ENCODE results near the gene S100Z.
"Not testable (repeated sequence)": the region's sequence is repeated elsewhere in the genome, so short reads cannot be mapped to it uniquely, and the experiment has no call there.

Gene S100Z

DNA sequence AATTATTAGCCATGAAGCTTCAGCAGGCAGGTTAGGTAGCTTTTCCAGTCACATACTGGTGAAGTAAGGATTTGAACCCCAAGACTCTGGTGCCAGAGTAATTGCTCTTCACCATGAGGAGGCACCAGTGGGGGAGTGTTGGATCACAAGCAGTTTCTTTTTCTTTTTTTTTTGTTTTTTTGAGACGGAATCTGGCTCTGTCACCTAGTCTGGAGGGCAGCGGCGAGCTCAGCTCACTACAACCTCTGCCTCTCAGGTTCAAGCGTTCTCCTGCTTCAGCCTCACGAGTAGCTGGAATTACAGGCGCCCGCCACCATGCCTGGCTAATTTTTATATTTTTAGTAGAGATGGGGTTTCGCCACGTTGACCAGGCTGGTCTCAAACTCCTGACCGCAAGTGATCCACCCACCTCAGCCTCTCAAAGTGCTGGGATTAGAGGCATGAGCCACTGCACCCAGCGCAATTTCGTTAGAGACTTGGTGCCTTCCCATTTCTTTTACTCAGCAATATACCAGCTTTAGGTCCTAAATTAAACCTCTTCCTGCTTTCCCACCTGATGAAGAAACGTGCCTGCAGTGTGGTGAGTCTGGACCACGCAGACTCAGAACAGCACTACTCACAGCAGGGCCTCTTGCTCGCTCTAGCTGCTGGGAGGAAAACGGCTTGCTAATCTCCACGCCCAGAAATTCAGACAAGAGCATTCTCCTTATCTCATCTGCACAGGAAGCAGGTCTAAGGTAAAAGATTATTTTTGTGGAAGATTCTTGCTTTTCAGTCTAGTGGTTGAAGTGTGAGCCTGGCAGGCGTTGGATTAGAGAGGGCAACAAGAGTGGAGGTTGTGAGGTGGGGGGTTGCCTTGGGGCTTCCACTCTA lies at the start of gene S100Z:
Gene S100Z (plus strand): TSS at position 596 of the 873 bp plus-strand sequence. CDS start 25,346 bp downstream, outside the sequence.
- peak; percentile 21 for DNase-seq

- no peak for DNase-seq
These were observed 49.2 kb upstream of the S100Z start for GRCh38 chr5:76800579-76800978.

DNA sequence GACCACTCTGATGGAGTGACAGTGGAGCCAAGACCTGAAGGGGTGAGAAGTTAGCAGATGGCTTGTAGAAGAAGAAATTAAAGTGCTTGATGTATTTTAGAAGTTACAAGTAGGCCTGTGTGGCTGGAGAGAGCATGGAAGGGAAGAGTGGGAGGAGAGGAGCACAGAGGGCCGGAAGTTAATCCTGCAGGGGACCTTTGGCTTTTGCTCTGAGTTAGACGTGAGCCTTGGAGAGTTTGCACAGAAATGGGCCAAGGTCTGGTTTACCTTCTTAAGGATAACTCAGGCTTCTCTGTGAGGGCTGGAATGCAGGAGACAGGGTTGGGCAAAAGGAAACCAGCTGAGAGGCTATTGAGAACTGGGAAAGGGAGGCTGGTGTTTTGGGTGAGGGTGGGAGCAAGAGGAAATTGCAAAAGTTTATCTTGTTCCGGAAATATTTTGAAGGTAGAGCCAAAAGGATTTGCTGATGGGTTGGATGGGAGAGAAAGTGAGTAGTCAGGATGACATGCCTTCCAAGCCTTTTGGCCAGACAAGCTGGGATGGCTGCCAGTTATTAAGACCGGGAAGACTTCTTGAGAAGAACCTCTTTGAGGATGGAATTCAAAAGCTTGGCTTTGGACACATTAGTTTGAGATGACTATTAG lies 48.5 kb upstream of the S100Z start:
- DNase-seq = no peak

DNA sequence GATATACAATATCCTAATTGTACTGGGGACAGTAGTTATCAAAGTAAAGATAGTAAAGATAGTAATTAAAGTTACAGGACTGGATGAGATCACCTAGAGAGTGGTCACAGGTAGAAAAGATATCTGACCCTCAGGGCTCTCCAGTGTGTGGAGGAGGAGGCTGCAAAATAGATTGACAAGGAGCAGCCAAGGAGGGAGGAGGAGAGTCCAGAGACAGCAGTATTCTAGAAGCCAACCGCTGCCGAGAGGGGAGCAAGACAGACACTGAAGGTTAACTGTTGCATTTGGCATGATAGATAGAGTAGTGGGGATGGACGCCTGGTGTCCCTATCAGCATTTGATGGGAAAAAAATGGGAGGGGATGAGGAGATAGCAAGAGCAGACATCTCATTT lies 48.0 kb upstream of the S100Z start:
- no peak for DNase-seq

GRCh38 chr5:76804266-76804665 lies 45.5 kb upstream of the S100Z start:
- DNase-seq = no peak

- DNase-seq = no peak
These were observed 43.9 kb upstream of the S100Z start for GRCh38 chr5:76805821-76806505.

- no peak for DNase-seq
These were observed 42.5 kb upstream of the S100Z start for GRCh38 chr5:76807296-76807695.

- DNase-seq = no peak
These were observed 41.6 kb upstream of the S100Z start for GRCh38 chr5:76808141-76808691.

DNA sequence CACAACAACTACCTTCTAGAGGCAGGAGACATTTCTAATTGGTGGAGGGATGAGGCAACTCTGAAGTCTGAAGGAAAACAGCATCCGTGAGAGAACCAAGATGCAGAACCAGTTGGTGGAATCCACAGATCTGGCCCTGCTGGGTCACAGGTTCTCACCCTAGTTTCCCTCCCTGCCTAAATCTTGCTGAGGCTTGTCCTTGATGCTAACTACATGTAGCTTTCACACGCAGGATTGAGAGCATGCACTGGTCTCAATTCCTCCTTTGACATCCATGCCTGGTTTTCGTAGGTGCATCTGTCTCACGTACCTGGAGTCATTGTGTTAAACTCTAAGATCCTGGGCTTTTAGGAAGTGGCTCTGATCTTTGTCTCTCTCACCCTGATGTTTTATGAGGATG lies 40.7 kb upstream of the S100Z start:
- DNase-seq = no peak

DNA sequence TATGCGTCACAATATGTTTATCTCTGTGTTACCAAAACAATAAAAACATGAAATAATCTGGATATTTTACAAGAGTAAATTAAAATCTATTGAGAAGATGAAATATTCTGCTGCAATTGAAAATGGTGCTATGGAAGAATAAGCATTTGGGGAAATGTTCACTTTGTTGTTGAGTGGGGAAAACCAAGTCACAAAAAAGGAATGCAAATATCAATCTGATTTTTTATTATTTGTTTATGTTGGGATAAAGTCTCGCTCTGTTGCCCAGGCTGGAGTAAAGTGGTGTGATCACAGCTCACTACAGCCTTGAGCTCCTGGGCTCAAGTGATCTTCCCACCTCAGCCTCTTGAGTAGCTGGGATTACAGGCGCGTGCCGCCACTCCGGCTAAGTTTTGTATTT lies 39.6 kb upstream of the S100Z start:
- DNase-seq = no peak

DNA sequence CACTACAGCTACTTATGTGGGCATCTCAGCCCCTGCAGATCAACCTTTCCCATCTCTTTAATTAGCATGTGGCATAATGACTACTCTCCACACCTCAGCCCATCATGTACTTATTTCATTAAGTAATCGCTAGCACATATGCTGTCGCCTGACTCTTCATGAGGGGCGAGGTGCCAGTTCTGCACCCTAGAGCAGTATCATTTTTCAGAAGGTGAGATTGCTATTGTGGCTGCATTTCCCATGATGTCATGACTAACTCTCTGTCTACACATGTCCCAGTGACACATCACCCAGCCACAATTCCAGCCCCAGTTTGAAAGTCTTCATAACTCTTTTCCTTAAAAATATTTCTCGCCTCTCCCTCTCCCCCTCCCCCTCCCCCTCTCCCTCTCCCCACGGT lies 38.6 kb upstream of the S100Z start:
- DNase-seq = no peak

GRCh38 chr5:76812209-76812608 lies 37.6 kb upstream of the S100Z start:
- not testable (repeated sequence) for DNase-seq

DNA sequence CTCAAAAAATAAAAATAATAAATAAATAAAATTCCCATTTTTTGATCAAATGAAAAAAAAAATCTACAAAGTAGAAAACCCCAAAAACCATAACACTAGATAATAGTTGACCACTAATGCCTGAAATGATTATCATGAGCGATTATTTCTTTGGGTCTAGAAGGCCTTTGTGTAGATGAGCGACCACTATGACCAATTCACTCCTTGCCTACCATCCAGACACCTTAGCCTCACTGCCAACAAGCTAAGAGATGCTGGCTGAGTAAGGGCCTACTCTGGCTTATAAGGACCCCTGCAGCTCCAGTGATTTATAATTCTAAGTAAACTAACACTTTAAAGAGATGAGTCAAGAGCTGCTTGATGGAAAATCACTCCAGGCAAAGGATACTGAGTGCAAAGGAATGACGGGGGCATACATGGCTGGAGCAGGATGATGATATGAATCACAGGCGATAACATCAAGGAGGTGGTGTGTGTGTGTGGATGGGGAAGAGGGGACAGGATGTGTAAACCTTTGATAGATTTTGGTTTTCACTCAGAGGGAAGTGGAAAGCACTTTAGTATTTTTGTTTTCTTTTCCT lies 35.7 kb upstream of the S100Z start:
- DNase-seq = no peak

DNA sequence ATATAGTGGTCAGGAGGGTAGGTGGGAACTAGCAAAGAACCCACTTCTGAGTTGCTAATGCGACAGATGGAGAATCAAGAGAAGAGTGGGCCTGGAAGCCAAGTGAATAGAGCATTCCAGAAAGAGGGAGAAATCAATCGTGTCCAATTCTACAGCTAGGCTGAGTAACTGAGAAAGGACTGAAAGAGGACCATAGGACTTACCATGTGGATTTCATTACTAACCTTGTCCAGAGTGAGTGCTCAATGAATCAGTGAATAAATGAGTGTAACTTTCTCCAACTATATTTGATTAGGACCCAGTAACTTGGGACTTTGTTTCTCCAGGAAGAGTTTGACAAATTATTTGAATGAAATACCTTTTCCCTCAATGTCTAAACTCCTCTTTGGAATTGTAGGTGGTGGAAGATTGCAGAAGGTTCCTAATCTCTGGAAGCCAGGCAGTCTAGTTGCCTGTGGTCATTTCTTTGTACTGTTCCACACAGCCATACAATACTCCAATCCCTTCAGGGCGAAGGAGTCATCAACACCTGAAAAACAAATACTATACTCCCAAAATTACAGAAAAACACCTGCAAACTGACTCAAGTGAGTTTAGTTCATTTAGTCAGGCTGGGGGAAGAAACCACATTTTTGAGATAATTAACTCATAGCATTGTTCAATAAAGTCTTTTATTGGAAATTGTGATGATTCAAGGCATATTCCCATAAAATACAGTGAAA lies 33.5 kb upstream of the S100Z start:
- no peak for DNase-seq

GRCh38 chr5:76818844-76819831 lies 30.7 kb upstream of the S100Z start, which contains the start of gene F2RL1:
Gene F2RL1 (plus strand): TSS chr5:76819030. CDS start chr5:76819183, 153 bp downstream.
- DNase-seq = peak; percentile 49

GRCh38 chr5:76819851-76820525 lies 29.8 kb upstream of the S100Z start:
- DNase-seq = no peak

- DNase-seq = no peak
These were observed 29.3 kb upstream of the S100Z start for GRCh38 chr5:76820526-76820890.

DNA sequence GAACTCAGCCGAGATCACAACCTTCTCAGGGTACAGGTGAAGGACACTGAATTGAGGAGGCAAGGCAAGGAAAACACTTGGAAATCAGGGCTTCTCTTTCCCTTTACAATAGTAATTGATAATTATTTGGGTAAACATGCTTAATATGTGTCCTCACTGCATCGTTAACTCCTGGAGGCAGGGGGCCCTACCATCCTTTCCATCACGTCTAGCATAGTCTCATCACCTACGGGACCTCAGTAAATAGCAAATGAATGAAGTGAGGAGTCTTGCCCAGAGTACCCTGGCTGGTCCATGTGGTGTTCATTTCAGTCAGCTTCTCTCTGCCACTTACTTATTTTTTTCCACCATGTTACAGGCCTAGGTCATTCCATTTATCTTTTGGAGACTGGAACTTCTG lies 28.7 kb upstream of the S100Z start:
- DNase-seq = no peak

GRCh38 chr5:76822105-76822731 lies 27.6 kb upstream of the S100Z start:
- not testable (repeated sequence) for DNase-seq

GRCh38 chr5:76826416-76826815 lies 23.4 kb upstream of the S100Z start:
- not testable (repeated sequence) for DNase-seq
